Heart left ventricle (tissue), 13 donors: ENCODE results near the gene DLGAP1.

Source experiments
- CTCF ChIP-seq, 12 donors: fragments of 200-600 bp; sonication (generic) in 4 of 12; IDR thresholded peaks; one replicate each; pipeline versions ENCODE4 v1.5.0 to v1.8.0; 2018 to 2022; ENCODE audit warnings: antibody characterized with exemption in 12 of 12, mild to moderate bottlenecking in 5 of 12
- POLR2A ChIP-seq, 2 donors: fragments of 450-650 bp; IDR thresholded peaks; one replicate each; pipeline ENCODE4 v1.6.1; 2017; ENCODE audit warnings: antibody characterized with exemption in 2 of 2, mild to moderate bottlenecking in 2 of 2, moderate library complexity in 2 of 2
- donor health status: ischemic (EF 13 %, LVEDD 7.1; RV severe dilation, severe dysfunction).
- donor health status: DM: no; HTN: yes; CAD: no.
- donor health status: DM: no; HTN: no; CAD: no.
- donor health status: ischemic (EF 25% LVEDD 6.9; RV normal size, moderate dysfunction).
- donor health status: ischemic (EF 25% LVEDD 5.7; RV mildly dilated, moderate dysfunction).
- donor health status: ischemic (EF 35%, LVEDD 5.7; RV mildly dilated, moderate dysfunction).
- donor health status: nonischemic (EF 11% LVEDD 7.7; RV severe dilation, severe dysfunction).
- donor health status: DM: yes; HTN: yes; CAD: no.
- donor health status: PGD.
- donor health status: ischemic (EF 29% LVEDD 5.4; RV normal size, mild dysfunction).
- donor health status: nonischemic (EF 23%, LVEDD 6.1; RV moderate dilation, normal function).

- TF ChIP-seq CTCF (IDR thresholded peaks at IDR 0.05) (no peak), POLR2A (IDR thresholded peaks at IDR 0.05) (no peak)
These were observed 999.0 kb downstream of the DLGAP1 start for GRCh38 chr18:3455907-3456685.
